Measurements from ENCODE around the gene GLE1.

The GLE1 gene

DNA sequence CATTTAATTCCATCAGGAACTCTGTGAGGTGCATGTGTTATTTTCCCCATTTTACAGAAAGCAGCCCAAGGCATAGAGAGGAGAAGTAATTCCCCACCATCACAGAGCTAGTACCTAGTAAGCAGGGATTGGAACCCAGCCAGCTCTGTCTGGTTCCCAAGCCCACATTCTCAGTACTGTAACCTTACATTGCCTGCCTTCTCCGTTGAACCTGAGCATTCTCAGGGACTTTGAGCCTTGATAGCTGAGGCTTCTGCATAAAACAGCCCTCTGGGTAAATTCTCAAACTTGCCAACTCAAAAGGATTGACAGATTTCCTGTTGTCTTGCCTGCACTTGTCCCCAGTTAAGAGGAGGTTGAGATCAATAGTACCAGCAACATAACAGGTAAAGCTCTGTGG lies 9.2 kb upstream of the GLE1 start:
- TF ChIP-seq, protein P1, sequence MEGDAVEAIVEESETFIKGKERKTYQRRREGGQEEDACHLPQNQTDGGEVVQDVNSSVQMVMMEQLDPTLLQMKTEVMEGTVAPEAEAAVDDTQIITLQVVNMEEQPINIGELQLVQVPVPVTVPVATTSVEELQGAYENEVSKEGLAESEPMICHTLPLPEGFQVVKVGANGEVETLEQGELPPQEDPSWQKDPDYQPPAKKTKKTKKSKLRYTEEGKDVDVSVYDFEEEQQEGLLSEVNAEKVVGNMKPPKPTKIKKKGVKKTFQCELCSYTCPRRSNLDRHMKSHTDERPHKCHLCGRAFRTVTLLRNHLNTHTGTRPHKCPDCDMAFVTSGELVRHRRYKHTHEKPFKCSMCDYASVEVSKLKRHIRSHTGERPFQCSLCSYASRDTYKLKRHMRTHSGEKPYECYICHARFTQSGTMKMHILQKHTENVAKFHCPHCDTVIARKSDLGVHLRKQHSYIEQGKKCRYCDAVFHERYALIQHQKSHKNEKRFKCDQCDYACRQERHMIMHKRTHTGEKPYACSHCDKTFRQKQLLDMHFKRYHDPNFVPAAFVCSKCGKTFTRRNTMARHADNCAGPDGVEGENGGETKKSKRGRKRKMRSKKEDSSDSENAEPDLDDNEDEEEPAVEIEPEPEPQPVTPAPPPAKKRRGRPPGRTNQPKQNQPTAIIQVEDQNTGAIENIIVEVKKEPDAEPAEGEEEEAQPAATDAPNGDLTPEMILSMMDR (IDR thresholded peaks at IDR 0.05; ENCODE audit: low read depth, low read length), result no peak
- TF ChIP-seq EZH2phosphoT487 (IDR thresholded peaks at IDR 0.05; ENCODE audit: low read depth), result no peak
- H2AFZ ChIP-seq (ENCODE audit: low read depth, low read length), result no peak overlapping the region
- H3K9me3 ChIP-seq (ENCODE audit: insufficient read depth, low read length), result no peaks in the 10 kb centered on the region
- H3K4me1 ChIP-seq (ENCODE audit: low read length), result no peaks in the 10 kb centered on the region
- no peaks in the 10 kb centered on the region for H4K20me1 ChIP-seq (ENCODE audit: insufficient read depth, low read length)
- no peaks in the 10 kb centered on the region for H3K27me3 ChIP-seq (ENCODE audit: low read depth, low read length)
- no peaks in the 10 kb centered on the region for H3K79me2 ChIP-seq (ENCODE audit: low read length)
- H3K27ac ChIP-seq (ENCODE audit: low read length), result no peak overlapping the region
- H3K36me3 ChIP-seq (replicated peaks; ENCODE audit: low read depth, low read length), result peaks cover 45% of the 10 kb centered on the region
- H3K9ac ChIP-seq (ENCODE audit: low read length), result no peak overlapping the region
- H3K4me2 ChIP-seq (ENCODE audit: low read length), result no peak overlapping the region
- no peak overlapping the region for H3K4me3 ChIP-seq (ENCODE audit: low read length)

DNA sequence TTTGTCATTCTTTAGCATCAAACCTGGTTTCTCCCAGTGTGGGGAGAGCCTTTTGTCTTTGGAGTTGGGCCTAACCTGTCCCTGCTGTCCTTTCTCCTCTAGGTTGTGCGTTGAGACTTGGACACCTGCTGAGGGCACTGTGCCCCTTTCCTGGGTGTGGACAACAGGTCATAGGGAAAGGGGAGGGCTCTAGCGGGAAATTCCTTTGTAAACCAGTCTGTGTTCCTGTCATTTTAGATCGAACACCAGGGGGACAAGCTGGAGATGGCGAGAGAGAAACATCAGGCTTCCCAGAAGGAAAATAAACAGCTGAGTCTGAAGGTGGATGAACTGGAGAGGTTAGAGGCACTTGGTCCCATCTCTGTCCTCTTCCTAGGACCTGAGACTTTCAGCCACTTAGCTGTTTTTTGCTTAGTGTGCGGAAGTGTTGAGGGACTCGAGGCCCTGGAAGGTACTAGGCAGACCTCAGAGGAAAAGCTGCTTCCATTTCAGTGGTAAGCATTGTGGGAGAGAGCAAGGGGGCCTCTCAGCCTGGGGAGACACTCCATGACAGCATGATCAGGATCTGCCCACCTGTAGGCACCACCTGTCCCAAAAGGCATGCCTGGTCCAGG lies 8.6 kb upstream of the GLE1 start:
- no peak for TF ChIP-seq EZH2phosphoT487 (IDR thresholded peaks at IDR 0.05; ENCODE audit: low read depth)
- no peak overlapping the region for H3K9ac ChIP-seq (ENCODE audit: low read length)
- H3K36me3 ChIP-seq (replicated peaks; ENCODE audit: low read depth, low read length), result peaks cover 51% of the 10 kb centered on the region
- H2AFZ ChIP-seq (ENCODE audit: low read depth, low read length), result no peak overlapping the region
- H3K79me2 ChIP-seq (ENCODE audit: low read length), result no peaks in the 10 kb centered on the region
- no peaks in the 10 kb centered on the region for H3K4me1 ChIP-seq (ENCODE audit: low read length)
- no peaks in the 10 kb centered on the region for H4K20me1 ChIP-seq (ENCODE audit: insufficient read depth, low read length)
- H3K27ac ChIP-seq (ENCODE audit: low read length), result no peak overlapping the region
- no peaks in the 10 kb centered on the region for H3K27me3 ChIP-seq (ENCODE audit: low read depth, low read length)
- H3K4me2 ChIP-seq (ENCODE audit: low read length), result no peak overlapping the region
- no peaks in the 10 kb centered on the region for H3K9me3 ChIP-seq (ENCODE audit: insufficient read depth, low read length)
- no peak overlapping the region for H3K4me3 ChIP-seq (ENCODE audit: low read length)

DNA sequence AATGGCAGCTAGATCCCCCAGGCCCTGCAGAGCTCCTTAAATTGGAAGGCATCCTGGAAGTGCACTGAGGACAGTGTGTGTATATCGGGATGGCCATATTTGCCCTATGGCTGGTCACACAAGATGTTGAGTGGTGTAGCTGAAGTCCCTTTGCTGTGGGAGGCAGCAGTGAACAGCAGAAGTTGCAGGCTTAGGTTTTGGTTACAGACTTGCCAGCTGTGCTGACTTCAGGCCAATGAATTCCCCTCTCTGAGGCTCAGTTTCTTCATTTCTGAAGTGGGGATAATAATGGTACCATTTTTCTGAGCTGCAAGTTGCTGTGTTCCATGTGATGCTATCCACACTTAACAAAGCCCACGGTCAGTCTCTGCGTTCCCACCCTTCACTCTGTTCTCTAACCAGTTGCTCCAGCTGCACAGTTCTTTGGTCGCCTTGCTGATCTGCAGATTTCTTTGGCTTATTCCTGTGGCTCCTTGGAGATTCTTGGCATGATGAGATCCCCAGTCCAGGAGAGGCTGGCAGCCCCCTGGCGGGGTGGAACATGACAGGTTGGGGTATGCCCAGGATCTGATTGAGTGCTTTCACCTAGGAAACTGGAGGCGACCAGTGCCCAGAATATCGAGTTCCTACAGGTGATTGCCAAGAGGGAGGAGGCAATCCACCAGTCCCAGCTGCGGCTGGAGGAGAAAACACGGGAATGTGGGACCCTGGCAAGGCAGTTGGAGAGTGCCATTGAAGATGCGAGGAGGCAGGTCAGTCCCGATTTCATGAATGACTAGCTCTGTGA lies 6.5 kb upstream of the GLE1 start:
- no peaks in the 10 kb centered on the region for H3K9me3 ChIP-seq (ENCODE audit: insufficient read depth, low read length)

DNA sequence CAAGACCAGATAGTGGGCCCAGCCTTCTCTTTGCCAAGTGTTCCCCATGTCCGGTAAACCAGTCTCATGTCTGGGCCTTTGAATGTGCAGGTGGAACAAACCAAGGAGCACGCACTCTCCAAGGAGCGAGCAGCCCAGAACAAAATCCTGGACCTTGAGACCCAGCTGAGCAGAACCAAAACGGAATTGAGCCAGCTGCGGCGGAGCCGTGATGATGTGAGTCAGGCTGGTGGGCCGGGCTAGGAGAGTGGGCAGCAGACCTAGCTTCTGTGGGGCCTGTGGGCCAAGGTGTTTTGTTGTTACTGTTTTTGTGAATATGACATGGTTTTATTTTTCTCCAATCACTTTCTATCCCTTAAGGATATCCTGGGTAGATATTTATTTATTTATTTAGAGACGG lies 5.6 kb upstream of the GLE1 start:
- Histone ChIP-seq H3K36me3 (replicated peaks; ENCODE audit: low read depth, low read length) (peaks cover 45% of the 10 kb centered on the region), H3K27me3 (ENCODE audit: low read depth, low read length) (no peaks in the 10 kb centered on the region), H3K4me2 (ENCODE audit: low read length) (no peak overlapping the region), H4K20me1 (ENCODE audit: insufficient read depth, low read length) (no peaks in the 10 kb centered on the region), H3K4me1 (ENCODE audit: low read length) (peaks cover 2% of the 10 kb centered on the region; the same call in 1 of the 2 replicates), H3K9me3 (ENCODE audit: insufficient read depth, low read length) (no peaks in the 10 kb centered on the region), H3K27ac (ENCODE audit: low read length) (no peak overlapping the region), H3K79me2 (ENCODE audit: low read length) (no peaks in the 10 kb centered on the region), H3K9ac (ENCODE audit: low read length) (no peak overlapping the region), H3K4me3 (ENCODE audit: low read length) (no peak overlapping the region), H2AFZ (ENCODE audit: low read depth, low read length) (no peak overlapping the region)
- TF ChIP-seq, protein P1 (IDR thresholded peaks at IDR 0.05; ENCODE audit: low read depth, low read length), result no peak
- TF ChIP-seq EZH2phosphoT487 (IDR thresholded peaks at IDR 0.05; ENCODE audit: low read depth), result no peak

More for the DNA sequence above, 6.5 kb upstream of the GLE1 start:
- H3K9ac ChIP-seq (ENCODE audit: low read length), result no peak overlapping the region
- H2AFZ ChIP-seq (ENCODE audit: low read depth, low read length), result no peak overlapping the region
- TF ChIP-seq, protein P1 (IDR thresholded peaks at IDR 0.05; ENCODE audit: low read depth, low read length), result no peak
- no peak for TF ChIP-seq EZH2phosphoT487 (IDR thresholded peaks at IDR 0.05; ENCODE audit: low read depth)
- no peaks in the 10 kb centered on the region for H4K20me1 ChIP-seq (ENCODE audit: insufficient read depth, low read length)
- no peak overlapping the region for H3K4me3 ChIP-seq (ENCODE audit: low read length)
- H3K27ac ChIP-seq (ENCODE audit: low read length), result no peak overlapping the region
- no peak overlapping the region for H3K4me2 ChIP-seq (ENCODE audit: low read length)
- no peaks in the 10 kb centered on the region for H3K27me3 ChIP-seq (ENCODE audit: low read depth, low read length)
- no peaks in the 10 kb centered on the region for H3K4me1 ChIP-seq (ENCODE audit: low read length)
- no peaks in the 10 kb centered on the region for H3K79me2 ChIP-seq (ENCODE audit: low read length)
- peaks cover 46% of the 10 kb centered on the region for H3K36me3 ChIP-seq (replicated peaks; ENCODE audit: low read depth, low read length)

Measured in OCI-LY3 (cell line).